ENCODE data around the gene TRIM9.

Gene TRIM9

DNA sequence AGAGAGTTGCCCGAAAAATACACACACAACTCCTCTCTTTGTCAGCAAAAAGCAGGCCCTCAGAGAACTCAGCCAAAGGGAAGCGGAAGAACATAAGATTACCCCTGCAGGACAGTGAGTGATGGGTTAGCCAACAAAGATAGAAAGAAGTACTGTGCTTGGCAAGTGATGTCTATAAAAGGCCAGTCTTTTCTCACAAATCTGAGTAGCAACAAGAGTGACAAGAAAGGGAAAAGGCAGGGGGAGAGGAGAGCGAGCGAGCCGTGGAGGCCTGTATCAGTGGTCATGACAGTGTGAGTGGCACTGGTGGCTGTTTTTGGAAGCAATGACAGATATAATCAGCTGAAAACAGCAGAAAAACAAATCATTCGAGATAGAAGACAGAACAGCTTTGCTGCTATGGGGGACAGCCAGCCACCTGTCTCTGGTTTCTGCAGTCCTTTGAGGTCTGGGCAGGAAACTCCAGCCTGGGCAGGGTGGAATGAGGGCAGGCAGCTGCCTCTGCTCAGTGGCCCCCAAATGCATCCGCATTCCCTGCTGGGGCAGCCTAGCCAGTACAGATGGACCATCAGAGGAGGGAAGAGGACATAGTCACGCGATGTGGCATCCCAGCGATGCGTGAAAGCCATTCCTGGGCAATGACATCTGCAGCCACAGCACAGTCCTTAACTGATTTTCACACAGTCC, 74.7 kb downstream of the TRIM9 start:
- no peaks in the 10 kb centered on the region for H3K27me3 Mint-ChIP-seq
- no peaks in the 10 kb centered on the region for H3K9me3 Mint-ChIP-seq
- peaks cover 6% of the 10 kb centered on the region for H3K4me1 Mint-ChIP-seq (ENCODE audit: low read depth)
- no peaks in the 10 kb centered on the region for H3K36me3 Mint-ChIP-seq (ENCODE audit: low read depth)
- intact Hi-C loops (cut with micrococcal nuclease) = no loop called here
- no peak overlapping the region for H3K27ac Mint-ChIP-seq
- no peak overlapping the region for H3K4me3 Mint-ChIP-seq

DNA sequence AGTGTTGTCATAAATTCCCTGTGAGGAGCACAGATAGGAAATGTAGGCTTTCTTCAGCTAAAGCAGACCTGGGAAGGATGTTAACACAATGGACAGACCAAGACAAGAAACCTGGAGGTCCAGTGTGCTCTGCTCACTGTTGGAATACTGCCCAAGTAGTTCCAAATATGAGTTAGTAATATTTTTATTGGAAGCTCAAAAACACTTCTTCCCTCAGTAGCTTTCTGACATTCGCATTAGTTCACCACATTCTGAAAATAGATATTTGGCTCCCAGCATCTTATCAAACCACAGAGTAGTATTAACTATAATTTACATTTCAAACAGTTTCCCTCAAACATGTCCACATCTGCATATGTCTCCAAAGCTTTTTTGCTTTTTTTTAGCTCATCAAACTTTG, 75.8 kb downstream of the TRIM9 start:
- Mint-ChIP-seq H3K27ac (no peak overlapping the region), H3K4me3 (no peak overlapping the region), H3K27me3 (no peaks in the 10 kb centered on the region), H3K36me3 (ENCODE audit: low read depth) (no peaks in the 10 kb centered on the region), H3K4me1 (ENCODE audit: low read depth) (no peaks in the 10 kb centered on the region), H3K9me3 (no peaks in the 10 kb centered on the region)
- intact Hi-C loops (cut with micrococcal nuclease) = no loop called here

DNA sequence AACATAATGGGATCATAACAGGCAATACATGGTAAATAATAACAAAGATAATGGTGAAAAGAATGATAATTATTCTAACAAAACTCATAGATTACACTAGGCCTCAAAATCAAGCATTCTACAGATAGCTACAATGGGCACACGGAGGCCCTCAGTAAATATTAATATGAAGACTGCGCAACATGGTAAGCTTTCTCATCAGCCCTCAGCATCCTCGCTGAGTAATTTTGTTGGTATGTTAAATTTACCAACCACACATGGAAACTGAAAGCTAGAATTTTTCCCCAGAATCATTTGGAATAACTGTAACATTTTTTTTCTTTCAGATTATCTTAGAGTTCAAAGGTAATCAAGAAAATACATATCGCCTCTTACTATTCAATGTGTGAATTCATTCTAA, 76.4 kb downstream of the TRIM9 start:
- no peaks in the 10 kb centered on the region for H3K9me3 Mint-ChIP-seq
- intact Hi-C loops (cut with micrococcal nuclease) = no loop called here
- no peaks in the 10 kb centered on the region for H3K27me3 Mint-ChIP-seq
- H3K27ac Mint-ChIP-seq = no peak overlapping the region
- H3K4me3 Mint-ChIP-seq = no peak overlapping the region
- H3K36me3 Mint-ChIP-seq (ENCODE audit: low read depth) = no peaks in the 10 kb centered on the region
- no peaks in the 10 kb centered on the region for H3K4me1 Mint-ChIP-seq (ENCODE audit: low read depth)

DNA sequence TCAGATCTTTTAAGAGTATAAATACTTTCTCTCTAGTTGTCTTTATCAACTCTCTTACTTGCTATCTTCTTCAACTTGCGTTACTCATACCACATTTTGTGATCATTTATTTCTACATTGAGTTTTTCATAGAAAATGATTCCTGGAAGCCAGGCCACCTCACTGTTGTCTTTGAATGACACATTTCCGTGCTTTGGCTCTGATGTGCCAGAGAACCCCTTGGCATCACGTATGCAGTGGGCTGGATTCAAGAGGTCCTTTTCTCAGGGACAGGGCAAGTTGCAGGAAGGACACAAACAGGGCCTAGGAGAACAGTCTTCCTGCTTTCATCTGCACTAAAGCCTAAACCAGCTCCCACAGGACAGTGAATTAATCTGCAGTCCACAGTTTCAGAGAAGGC, 80.3 kb downstream of the TRIM9 start:
- Mint-ChIP-seq H3K27ac (no peak overlapping the region), H3K9me3 (no peaks in the 10 kb centered on the region), H3K27me3 (no peaks in the 10 kb centered on the region), H3K4me3 (no peak overlapping the region), H3K4me1 (ENCODE audit: low read depth) (peaks cover 8% of the 10 kb centered on the region), H3K36me3 (ENCODE audit: low read depth) (no peaks in the 10 kb centered on the region)
- intact Hi-C loops (cut with micrococcal nuclease) = no loop called here

DNA sequence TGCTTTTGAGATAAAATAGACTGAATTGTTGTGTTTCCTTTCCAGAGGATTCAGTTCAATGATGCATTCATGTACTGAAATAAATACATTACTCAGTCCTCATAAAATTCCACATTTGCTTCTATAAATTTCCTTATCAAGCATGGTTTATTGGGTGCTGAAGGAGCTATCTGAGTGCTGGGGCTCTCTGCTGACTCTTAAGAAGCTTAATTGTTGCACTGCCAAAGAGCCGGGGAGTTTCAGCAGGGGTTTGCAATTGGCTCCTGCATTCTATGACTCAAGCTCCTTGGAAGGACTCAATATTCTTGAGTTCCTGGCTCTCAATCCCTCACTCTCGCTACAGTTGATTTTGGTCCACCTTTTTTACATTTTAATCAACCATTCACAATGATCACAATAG, 80.8 kb downstream of the TRIM9 start:
- Mint-ChIP-seq H3K27me3 (no peaks in the 10 kb centered on the region), H3K36me3 (ENCODE audit: low read depth) (no peaks in the 10 kb centered on the region), H3K4me1 (ENCODE audit: low read depth) (peaks cover 8% of the 10 kb centered on the region), H3K27ac (no peak overlapping the region), H3K4me3 (no peak overlapping the region), H3K9me3 (no peaks in the 10 kb centered on the region)
- intact Hi-C loops (cut with micrococcal nuclease) = no loop called here

DNA sequence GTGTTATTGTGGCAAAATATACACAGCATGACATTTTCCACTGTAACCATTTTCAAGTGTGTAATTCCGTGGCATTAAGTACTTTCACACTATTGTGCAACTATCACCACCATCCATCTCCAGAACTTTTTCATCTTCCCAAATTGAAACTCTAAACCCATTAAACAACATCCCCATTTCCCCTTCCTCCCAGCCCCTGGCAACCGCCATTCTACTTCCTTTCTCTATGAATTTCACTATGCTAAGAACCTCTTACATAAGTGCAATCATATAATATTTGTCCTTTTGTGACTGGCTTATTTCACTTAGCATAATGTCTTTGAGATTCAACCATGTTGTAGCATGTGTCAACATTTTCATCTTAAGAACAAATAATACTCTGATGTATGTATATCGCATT, 82.8 kb downstream of the TRIM9 start:
- H3K4me1 Mint-ChIP-seq (ENCODE audit: low read depth) = peaks cover 17% of the 10 kb centered on the region
- intact Hi-C loops (cut with micrococcal nuclease) = no loop called here
- no peaks in the 10 kb centered on the region for H3K27me3 Mint-ChIP-seq
- H3K36me3 Mint-ChIP-seq (ENCODE audit: low read depth) = no peaks in the 10 kb centered on the region
- H3K4me3 Mint-ChIP-seq = no peak overlapping the region
- no peaks in the 10 kb centered on the region for H3K9me3 Mint-ChIP-seq
- no peak overlapping the region for H3K27ac Mint-ChIP-seq

DNA sequence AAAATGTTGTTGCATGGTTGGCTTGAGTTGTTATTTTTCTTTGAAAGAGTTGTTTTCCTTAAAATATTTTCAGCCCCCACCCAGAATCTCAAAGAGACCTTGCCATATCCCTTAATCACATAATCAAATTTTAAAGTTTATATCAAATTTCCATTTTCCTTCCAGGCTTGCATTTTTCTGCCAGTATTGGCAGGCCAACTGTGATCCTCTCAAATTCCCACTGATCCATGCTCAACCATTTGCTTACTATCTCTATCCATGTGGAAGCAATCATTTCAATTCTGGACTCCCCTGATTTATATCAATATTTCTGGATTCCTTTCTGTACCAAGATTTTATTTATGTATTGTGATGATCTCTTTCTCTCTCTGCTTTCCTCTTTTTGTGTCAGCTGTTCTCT, 86.5 kb downstream of the TRIM9 start:
- no peaks in the 10 kb centered on the region for H3K9me3 Mint-ChIP-seq
- H3K27ac Mint-ChIP-seq = no peak overlapping the region
- no peaks in the 10 kb centered on the region for H3K27me3 Mint-ChIP-seq
- H3K4me3 Mint-ChIP-seq = no peak overlapping the region
- no peaks in the 10 kb centered on the region for H3K36me3 Mint-ChIP-seq (ENCODE audit: low read depth)
- H3K4me1 Mint-ChIP-seq (ENCODE audit: low read depth) = peaks cover 26% of the 10 kb centered on the region
- intact Hi-C loops (cut with micrococcal nuclease) = no loop called here

DNA sequence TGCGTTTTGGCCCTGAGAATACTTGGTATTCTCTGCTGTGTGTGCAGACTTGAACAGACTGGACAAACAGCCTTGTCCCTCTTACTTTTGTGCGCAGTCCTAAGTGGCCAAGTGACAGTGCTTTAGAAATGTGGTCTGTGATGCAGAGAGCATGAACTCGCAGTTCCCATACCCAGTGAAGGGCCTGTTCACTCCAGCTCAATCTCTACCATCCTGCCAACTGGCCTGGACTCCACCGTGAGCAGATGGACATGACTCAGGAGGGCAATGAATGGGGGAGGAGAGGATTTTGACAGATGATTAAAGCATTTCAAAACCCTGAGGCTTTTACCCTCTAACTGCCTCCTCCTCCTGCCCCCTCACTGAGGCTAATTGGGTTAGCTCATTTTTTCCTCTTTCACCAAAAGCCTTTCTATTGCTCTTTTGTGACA, 88.1 kb downstream of the TRIM9 start:
- Mint-ChIP-seq H3K27ac (peak overlapping the region; percentile 45), H3K4me1 (ENCODE audit: low read depth) (peaks cover 20% of the 10 kb centered on the region), H3K9me3 (no peaks in the 10 kb centered on the region), H3K4me3 (no peak overlapping the region), H3K27me3 (no peaks in the 10 kb centered on the region), H3K36me3 (ENCODE audit: low read depth) (no peaks in the 10 kb centered on the region)
- intact Hi-C loops (cut with micrococcal nuclease) = no loop called here

DNA sequence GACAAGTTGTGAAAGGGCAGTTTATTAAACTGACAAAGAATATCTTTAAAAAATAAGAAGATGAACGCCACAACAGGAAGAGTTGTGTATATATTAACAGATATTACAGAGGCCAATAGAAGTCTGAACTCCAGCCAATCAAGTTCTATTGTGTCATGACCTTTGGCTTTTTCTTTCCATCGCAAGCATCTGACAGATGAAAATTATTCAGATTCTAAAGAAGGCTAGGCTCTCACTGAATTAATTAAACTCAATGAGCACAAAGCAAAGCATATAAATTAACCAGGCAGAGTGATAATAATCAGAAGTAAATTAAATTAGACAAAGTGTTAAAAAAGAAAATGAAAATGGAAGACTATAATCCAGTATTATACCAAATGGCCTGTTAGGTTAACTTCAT, 88.6 kb downstream of the TRIM9 start:
- intact Hi-C loops (cut with micrococcal nuclease) = no loop called here
- Mint-ChIP-seq H3K36me3 (ENCODE audit: low read depth) (no peaks in the 10 kb centered on the region), H3K27me3 (no peaks in the 10 kb centered on the region), H3K4me1 (ENCODE audit: low read depth) (peaks cover 18% of the 10 kb centered on the region), H3K9me3 (no peaks in the 10 kb centered on the region), H3K4me3 (no peak overlapping the region), H3K27ac (peak overlapping the region; percentile 45)

DNA sequence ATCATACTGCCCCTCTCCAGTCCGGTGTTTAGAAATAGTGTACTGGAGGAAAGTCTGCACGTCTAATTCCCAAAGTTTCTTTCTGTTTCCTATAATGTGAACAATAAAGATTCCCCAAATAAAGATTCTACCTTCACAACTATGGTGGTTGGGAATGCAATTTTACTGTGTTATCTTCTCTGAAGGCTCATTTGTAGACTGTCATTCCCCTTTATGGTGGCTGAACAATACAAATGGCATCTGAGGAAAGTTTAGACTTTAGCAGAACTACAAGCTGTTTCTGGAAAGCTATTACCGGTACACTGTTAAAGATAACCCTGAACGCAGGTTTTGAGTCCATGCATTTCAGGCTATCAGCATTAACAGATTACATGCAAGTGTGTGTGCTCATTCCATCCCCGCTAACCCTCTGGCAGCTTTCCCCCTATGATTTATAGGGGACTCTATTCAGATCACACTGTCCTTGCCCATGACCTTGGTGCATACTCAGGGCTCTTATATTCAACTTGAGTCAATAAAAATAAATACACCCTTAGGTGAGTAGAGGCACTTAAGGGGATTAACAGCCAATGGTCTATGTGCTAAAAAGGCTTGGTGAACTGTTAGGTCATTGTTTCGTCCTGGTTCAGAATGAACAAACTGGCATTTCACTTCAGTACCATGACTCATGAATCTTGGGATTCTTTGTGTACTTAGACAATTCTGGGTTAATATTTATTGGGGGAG, 89.9 kb downstream of the TRIM9 start:
- intact Hi-C loops (cut with micrococcal nuclease) = no loop called here
- H3K27me3 Mint-ChIP-seq = no peaks in the 10 kb centered on the region
- no peak overlapping the region for H3K4me3 Mint-ChIP-seq
- no peak overlapping the region for H3K27ac Mint-ChIP-seq
- H3K9me3 Mint-ChIP-seq = no peaks in the 10 kb centered on the region
- peaks cover 18% of the 10 kb centered on the region for H3K4me1 Mint-ChIP-seq (ENCODE audit: low read depth)
- H3K36me3 Mint-ChIP-seq (ENCODE audit: low read depth) = no peaks in the 10 kb centered on the region

DNA sequence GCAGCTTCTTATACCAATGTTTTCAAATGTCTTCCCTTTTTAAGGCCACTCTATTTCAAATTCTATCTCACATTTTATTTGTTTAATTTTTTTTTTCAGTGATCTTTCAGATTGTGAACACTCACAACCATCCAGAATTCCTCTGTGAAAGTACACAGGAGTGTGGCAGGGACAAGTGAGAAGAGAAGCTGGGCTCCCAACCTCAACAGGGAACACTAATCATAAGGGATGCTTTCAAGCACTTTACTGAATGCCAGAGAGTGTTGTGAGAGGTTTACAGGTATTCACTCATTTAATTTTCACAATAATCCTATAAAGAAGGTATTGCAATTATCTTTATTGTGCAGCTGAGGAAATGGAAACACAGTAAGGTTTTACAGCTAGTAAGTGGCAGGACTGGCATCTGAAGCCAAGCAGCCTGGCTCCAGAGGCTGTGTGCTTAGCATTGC, 90.5 kb downstream of the TRIM9 start:
- H3K36me3 Mint-ChIP-seq (ENCODE audit: low read depth) = no peaks in the 10 kb centered on the region
- intact Hi-C loops (cut with micrococcal nuclease) = no loop called here
- no peak overlapping the region for H3K4me3 Mint-ChIP-seq
- H3K4me1 Mint-ChIP-seq (ENCODE audit: low read depth) = peaks cover 18% of the 10 kb centered on the region
- H3K27ac Mint-ChIP-seq = no peak overlapping the region
- H3K27me3 Mint-ChIP-seq = no peaks in the 10 kb centered on the region
- no peaks in the 10 kb centered on the region for H3K9me3 Mint-ChIP-seq

DNA sequence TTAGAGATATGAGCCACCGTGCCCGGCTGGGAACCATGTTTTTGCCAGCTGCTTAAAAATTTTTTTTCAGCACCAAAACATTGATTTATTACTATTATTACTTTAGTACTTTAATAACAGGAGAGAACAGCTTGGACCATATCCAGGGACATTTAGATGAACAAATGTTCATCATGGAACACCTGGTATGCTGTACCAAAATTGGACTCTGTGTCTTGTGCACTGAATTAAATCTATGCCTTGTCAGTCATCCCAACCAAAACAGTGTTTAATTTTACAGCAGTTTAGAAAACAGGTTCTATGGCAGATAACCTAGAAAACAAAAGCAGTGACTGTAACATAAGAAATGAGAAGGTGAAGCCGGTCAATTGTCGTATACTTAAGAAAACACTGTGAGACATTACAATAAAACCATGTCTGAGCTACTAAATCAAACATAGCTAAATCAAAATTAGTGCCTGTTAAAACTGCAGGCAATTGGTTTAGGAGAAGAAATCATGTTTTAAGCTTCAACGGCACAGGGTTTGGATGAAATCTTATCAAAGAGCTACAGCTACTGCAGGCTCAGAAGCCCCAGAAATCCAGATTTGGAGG, 92.4 kb downstream of the TRIM9 start:
- Mint-ChIP-seq H3K27me3 (no peaks in the 10 kb centered on the region), H3K4me1 (ENCODE audit: low read depth) (peaks cover 12% of the 10 kb centered on the region), H3K36me3 (ENCODE audit: low read depth) (no peaks in the 10 kb centered on the region), H3K9me3 (no peaks in the 10 kb centered on the region), H3K4me3 (no peak overlapping the region), H3K27ac (no peak overlapping the region)
- intact Hi-C loops (cut with micrococcal nuclease) = no loop called here

DNA sequence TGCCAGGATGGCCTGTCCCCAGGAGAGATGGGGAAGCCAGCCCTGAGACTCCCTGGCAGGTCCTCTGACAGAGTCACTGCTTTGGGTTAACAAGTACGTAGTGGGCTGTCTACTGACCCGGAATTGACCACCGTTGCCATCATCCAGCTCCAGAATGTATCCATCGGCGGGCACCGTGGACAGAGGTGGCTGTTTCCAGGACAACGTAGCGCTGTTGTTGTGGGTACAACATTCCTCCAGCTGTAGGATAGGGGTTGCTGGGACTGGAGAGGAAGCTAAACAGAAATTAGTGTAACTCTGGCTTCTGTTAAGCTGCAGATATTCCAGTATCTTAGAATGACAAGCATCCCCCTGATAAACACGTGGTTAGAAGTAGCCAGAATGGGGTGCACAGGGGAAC, 94.3 kb downstream of the TRIM9 start:
- no peaks in the 10 kb centered on the region for H3K4me1 Mint-ChIP-seq (ENCODE audit: low read depth)
- H3K27ac Mint-ChIP-seq = no peak overlapping the region
- no peaks in the 10 kb centered on the region for H3K36me3 Mint-ChIP-seq (ENCODE audit: low read depth)
- no peaks in the 10 kb centered on the region for H3K9me3 Mint-ChIP-seq
- H3K4me3 Mint-ChIP-seq = no peak overlapping the region
- no peaks in the 10 kb centered on the region for H3K27me3 Mint-ChIP-seq
- intact Hi-C loops (cut with micrococcal nuclease) = no loop called here

DNA sequence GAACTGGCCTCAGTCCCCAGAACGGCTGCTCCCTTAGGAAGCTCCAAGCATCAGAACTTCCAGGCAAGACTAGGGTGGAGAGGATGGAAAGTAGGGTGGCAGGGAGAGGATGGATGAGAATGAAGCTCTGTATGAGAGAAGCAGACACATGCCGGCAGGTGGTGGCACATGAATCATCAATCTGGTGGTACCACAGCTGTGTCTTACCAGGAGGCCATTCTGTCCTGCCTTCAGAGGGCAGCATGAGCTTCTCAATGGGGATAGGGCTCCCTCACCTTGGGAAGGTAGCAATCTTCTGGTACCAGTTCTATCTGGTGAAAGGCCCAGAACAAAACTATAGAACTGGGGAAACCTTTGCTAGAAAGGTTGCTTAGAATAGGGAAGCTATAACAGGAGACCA, 95.2 kb downstream of the TRIM9 start:
- Mint-ChIP-seq H3K27ac (no peak overlapping the region), H3K27me3 (no peaks in the 10 kb centered on the region), H3K9me3 (no peaks in the 10 kb centered on the region), H3K36me3 (ENCODE audit: low read depth) (no peaks in the 10 kb centered on the region), H3K4me3 (no peak overlapping the region), H3K4me1 (ENCODE audit: low read depth) (no peaks in the 10 kb centered on the region)
- intact Hi-C loops (cut with micrococcal nuclease) = no loop called here

All from dendritic cell treated with granulocyte-macrophage colony-stimulating factor and Interleukin-4, amounts not matched to agents 40 ng/mL and 50 ng/mL, for 4 days (primary cell).